ENCODE measurements around the gene SPEF2.

SPEF2 gene

GRCh38 chr5:35832762-35833161 lies 215.1 kb downstream of the SPEF2 start:
- WGBS = 100% methylated on average over 1 of the region's 2 CpGs
- H3K36me3 ChIP-seq (ENCODE audit: control insufficient read depth in 1 of 2, insufficient read depth in 2 of 2, low read depth in 1 of 2, low read length in 2 of 2) = no peaks in the 10 kb centered on the region
- H3K27me3 ChIP-seq (ENCODE audit: control insufficient read depth in 1 of 2, insufficient read depth in 1 of 2, low read length in 2 of 2) = no peaks in the 10 kb centered on the region
- H3K27ac ChIP-seq (ENCODE audit: low read length, poor library complexity, severe bottlenecking) = no peak overlapping the region
- no peak overlapping the region for H2AFZ ChIP-seq (ENCODE audit: low read depth, low read length)
- DNase-seq = peak; percentile 6
- H3K14ac ChIP-seq (ENCODE audit: low read length in 2 of 2) = no peak overlapping the region
- H2BK5ac ChIP-seq (ENCODE audit: low read depth, low read length, poor library complexity, severe bottlenecking) = no peak overlapping the region
- H3K9ac ChIP-seq (ENCODE audit: low read length) = no peak overlapping the region
- no peak overlapping the region for H3K18ac ChIP-seq (ENCODE audit: low read depth in 1 of 2, low read length in 2 of 2)
- no peak overlapping the region for H2BK15ac ChIP-seq (ENCODE audit: low read depth, poor library complexity, severe bottlenecking)
- no peaks in the 10 kb centered on the region for H3K4me1 ChIP-seq (ENCODE audit: control insufficient read depth, insufficient read depth, low read depth, low read length)
- no peak overlapping the region for H2AK5ac ChIP-seq (ENCODE audit: low read length, severe bottlenecking)
- no peak overlapping the region for H2BK120ac ChIP-seq (ENCODE audit: low read depth, low read length)
- H4K91ac ChIP-seq (ENCODE audit: low read length) = no peak overlapping the region
- H3K79me1 ChIP-seq (replicated peaks; ENCODE audit: low read length, poor library complexity, severe bottlenecking) = no peaks in the 10 kb centered on the region
- H2BK12ac ChIP-seq (ENCODE audit: low read length in 2 of 2) = no peak overlapping the region
- H3K23ac ChIP-seq (ENCODE audit: low read length in 2 of 2) = no peak overlapping the region
- H3K4ac ChIP-seq (ENCODE audit: low read depth in 1 of 2, low read length in 2 of 2) = no peak overlapping the region
- H3K9me3 ChIP-seq (ENCODE audit: control insufficient read depth, low read length) = no peaks in the 10 kb centered on the region
- no peak overlapping the region for H4K8ac ChIP-seq (ENCODE audit: low read length)
- no peak overlapping the region for H3K4me2 ChIP-seq (ENCODE audit: low read length, poor library complexity, severe bottlenecking)
- H3K4me3 ChIP-seq (ENCODE audit: insufficient read depth in 1 of 2, low read depth in 1 of 2, low read length in 2 of 2) = no peak overlapping the region

DNA sequence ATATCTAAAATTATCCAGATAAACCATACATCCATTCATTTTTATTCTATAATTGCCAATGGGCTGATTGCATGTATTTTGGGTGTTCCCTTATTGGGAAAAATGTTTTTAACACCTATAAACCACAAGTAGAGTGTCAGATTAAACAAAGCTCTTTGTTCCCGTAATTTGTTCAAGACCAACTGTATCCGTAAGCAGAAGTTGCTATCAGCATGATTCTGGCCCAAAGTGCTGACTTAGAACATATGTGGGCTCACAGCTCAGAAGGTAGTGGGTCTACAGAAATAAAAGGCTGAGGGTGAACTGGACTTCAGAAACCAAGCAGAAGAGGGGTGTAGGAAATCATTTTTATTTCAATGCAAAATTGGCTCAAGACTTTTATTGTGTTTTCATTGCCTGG lies 215.6 kb downstream of the SPEF2 start:
- Histone ChIP-seq H3K36me3 (ENCODE audit: control insufficient read depth in 1 of 2, insufficient read depth in 2 of 2, low read depth in 1 of 2, low read length in 2 of 2) (no peaks in the 10 kb centered on the region), H4K8ac (ENCODE audit: low read length) (no peak overlapping the region), H2BK5ac (ENCODE audit: low read depth, low read length, poor library complexity, severe bottlenecking) (no peak overlapping the region), H3K27me3 (ENCODE audit: control insufficient read depth in 1 of 2, insufficient read depth in 1 of 2, low read length in 2 of 2) (no peaks in the 10 kb centered on the region), H3K18ac (ENCODE audit: low read depth in 1 of 2, low read length in 2 of 2) (no peak overlapping the region), H3K14ac (ENCODE audit: low read length in 2 of 2) (no peak overlapping the region), H2BK15ac (ENCODE audit: low read depth, poor library complexity, severe bottlenecking) (no peak overlapping the region), H3K4me3 (ENCODE audit: insufficient read depth in 1 of 2, low read depth in 1 of 2, low read length in 2 of 2) (no peak overlapping the region), H3K4me1 (ENCODE audit: control insufficient read depth, insufficient read depth, low read depth, low read length) (no peaks in the 10 kb centered on the region), H3K79me1 (replicated peaks; ENCODE audit: low read length, poor library complexity, severe bottlenecking) (no peaks in the 10 kb centered on the region), H2BK12ac (ENCODE audit: low read length in 2 of 2) (no peak overlapping the region), H2BK120ac (ENCODE audit: low read depth, low read length) (no peak overlapping the region), H3K4ac (ENCODE audit: low read depth in 1 of 2, low read length in 2 of 2) (no peak overlapping the region), H3K9me3 (ENCODE audit: control insufficient read depth, low read length) (no peaks in the 10 kb centered on the region), H4K91ac (ENCODE audit: low read length) (no peak overlapping the region), H3K4me2 (ENCODE audit: low read length, poor library complexity, severe bottlenecking) (no peak overlapping the region), H2AK5ac (ENCODE audit: low read length, severe bottlenecking) (no peak overlapping the region), H3K23ac (ENCODE audit: low read length in 2 of 2) (no peak overlapping the region), H3K9ac (ENCODE audit: low read length) (no peak overlapping the region), H3K27ac (ENCODE audit: low read length, poor library complexity, severe bottlenecking) (no peak overlapping the region), H2AFZ (ENCODE audit: low read depth, low read length) (no peak overlapping the region)
- 96% methylated on average over 2 of the region's 2 CpGs for WGBS
- DNase-seq = no peak

DNA sequence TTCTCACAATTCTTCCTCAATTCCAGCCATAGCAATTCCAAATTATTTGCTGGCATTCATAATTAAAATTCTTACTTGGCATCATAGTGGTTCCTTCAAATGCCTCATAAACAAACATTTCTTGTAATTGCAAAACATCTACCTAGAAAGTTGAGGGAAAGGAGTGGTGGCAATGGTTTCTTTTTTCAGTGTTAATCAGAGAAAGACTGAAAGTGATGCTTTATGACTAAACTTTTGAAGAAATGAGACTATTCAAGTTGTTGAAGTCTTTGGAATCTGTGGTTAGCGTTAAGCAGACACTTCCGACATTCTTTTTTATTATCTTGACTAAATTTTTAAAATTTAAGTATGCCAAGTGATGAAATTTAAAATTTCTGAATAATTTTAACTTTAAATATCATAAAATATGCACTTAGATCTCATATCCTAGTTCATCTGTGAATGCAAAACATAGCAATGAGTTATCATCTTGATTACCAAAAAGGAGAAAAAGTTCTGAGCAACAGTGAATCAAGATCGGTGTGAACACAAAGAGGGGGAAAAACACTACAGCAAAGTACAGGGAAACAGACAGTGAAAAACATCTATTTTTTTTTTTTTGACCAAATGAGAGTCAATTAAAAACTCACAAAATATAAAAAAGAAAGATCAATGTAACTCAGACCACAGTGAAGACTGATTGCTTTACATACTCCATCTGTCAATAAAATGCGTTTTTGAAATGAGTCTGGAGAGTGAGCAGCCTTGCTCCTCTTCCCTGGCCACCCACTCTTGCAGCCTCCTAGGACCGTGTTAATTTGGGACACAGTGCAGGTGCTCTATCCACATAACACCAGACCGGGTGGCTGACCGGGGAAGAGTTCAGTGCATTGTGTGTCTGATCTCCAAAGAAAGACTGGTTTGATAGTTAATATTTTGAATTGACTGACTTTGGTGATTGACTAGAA lies 218.4 kb downstream of the SPEF2 start:
- no peak overlapping the region for H2BK15ac ChIP-seq (ENCODE audit: low read depth, poor library complexity, severe bottlenecking)

GRCh38 chr5:35838370-35839042 lies 220.8 kb downstream of the SPEF2 start:
- H3K4me2 ChIP-seq (ENCODE audit: low read length, poor library complexity, severe bottlenecking) = no peak overlapping the region
- H3K9me3 ChIP-seq (ENCODE audit: control insufficient read depth, low read length) = peaks cover 6% of the 10 kb centered on the region
- H3K4me1 ChIP-seq (ENCODE audit: control insufficient read depth, insufficient read depth, low read depth, low read length) = peaks cover 1% of the 10 kb centered on the region
- 98% methylated on average over 4 of the region's 5 CpGs for WGBS
- no peak overlapping the region for H3K4me3 ChIP-seq (ENCODE audit: insufficient read depth in 1 of 2, low read depth in 1 of 2, low read length in 2 of 2)
- H4K91ac ChIP-seq (ENCODE audit: low read length) = no peak overlapping the region
- no peak overlapping the region for H3K27ac ChIP-seq (ENCODE audit: low read length, poor library complexity, severe bottlenecking)
- H3K79me1 ChIP-seq (replicated peaks; ENCODE audit: low read length, poor library complexity, severe bottlenecking) = no peaks in the 10 kb centered on the region
- no peak overlapping the region for H2BK120ac ChIP-seq (ENCODE audit: low read depth, low read length)
- H3K14ac ChIP-seq (ENCODE audit: low read length in 2 of 2) = no peak overlapping the region
- no peak overlapping the region for H2BK12ac ChIP-seq (ENCODE audit: low read length in 2 of 2)
- no peak overlapping the region for H2AK5ac ChIP-seq (ENCODE audit: low read length, severe bottlenecking)
- no peak for DNase-seq
- no peak overlapping the region for H2BK5ac ChIP-seq (ENCODE audit: low read depth, low read length, poor library complexity, severe bottlenecking)
- H3K27me3 ChIP-seq (ENCODE audit: control insufficient read depth in 1 of 2, insufficient read depth in 1 of 2, low read length in 2 of 2) = no peaks in the 10 kb centered on the region
- no peak overlapping the region for H3K23ac ChIP-seq (ENCODE audit: low read length in 2 of 2)
- H2AFZ ChIP-seq (ENCODE audit: low read depth, low read length) = no peak overlapping the region
- no peak overlapping the region for H3K18ac ChIP-seq (ENCODE audit: low read depth in 1 of 2, low read length in 2 of 2)
- no peaks in the 10 kb centered on the region for H3K36me3 ChIP-seq (ENCODE audit: control insufficient read depth in 1 of 2, insufficient read depth in 2 of 2, low read depth in 1 of 2, low read length in 2 of 2)
- H3K4ac ChIP-seq (ENCODE audit: low read depth in 1 of 2, low read length in 2 of 2) = no peak overlapping the region
- no peak overlapping the region for H4K8ac ChIP-seq (ENCODE audit: low read length)
- no peak overlapping the region for H3K9ac ChIP-seq (ENCODE audit: low read length)
- H2BK15ac ChIP-seq (ENCODE audit: low read depth, poor library complexity, severe bottlenecking) = no peak overlapping the region

More for the DNA sequence above, 218.4 kb downstream of the SPEF2 start:
- Histone ChIP-seq H3K79me1 (replicated peaks; ENCODE audit: low read length, poor library complexity, severe bottlenecking) (no peaks in the 10 kb centered on the region), H2AK5ac (ENCODE audit: low read length, severe bottlenecking) (no peak overlapping the region), H3K4ac (ENCODE audit: low read depth in 1 of 2, low read length in 2 of 2) (no peak overlapping the region), H3K23ac (ENCODE audit: low read length in 2 of 2) (no peak overlapping the region), H3K9me3 (ENCODE audit: control insufficient read depth, low read length) (no peaks in the 10 kb centered on the region), H3K4me1 (ENCODE audit: control insufficient read depth, insufficient read depth, low read depth, low read length) (peaks cover 1% of the 10 kb centered on the region), H2AFZ (ENCODE audit: low read depth, low read length) (no peak overlapping the region), H2BK5ac (ENCODE audit: low read depth, low read length, poor library complexity, severe bottlenecking) (no peak overlapping the region), H2BK12ac (ENCODE audit: low read length in 2 of 2) (no peak overlapping the region), H3K18ac (ENCODE audit: low read depth in 1 of 2, low read length in 2 of 2) (no peak overlapping the region), H3K14ac (ENCODE audit: low read length in 2 of 2) (no peak overlapping the region), H4K91ac (ENCODE audit: low read length) (no peak overlapping the region), H4K8ac (ENCODE audit: low read length) (no peak overlapping the region), H3K36me3 (ENCODE audit: control insufficient read depth in 1 of 2, insufficient read depth in 2 of 2, low read depth in 1 of 2, low read length in 2 of 2) (no peaks in the 10 kb centered on the region), H3K27ac (ENCODE audit: low read length, poor library complexity, severe bottlenecking) (no peak overlapping the region), H3K4me3 (ENCODE audit: insufficient read depth in 1 of 2, low read depth in 1 of 2, low read length in 2 of 2) (no peak overlapping the region), H3K4me2 (ENCODE audit: low read length, poor library complexity, severe bottlenecking) (no peak overlapping the region), H2BK120ac (ENCODE audit: low read depth, low read length) (no peak overlapping the region), H3K27me3 (ENCODE audit: control insufficient read depth in 1 of 2, insufficient read depth in 1 of 2, low read length in 2 of 2) (no peaks in the 10 kb centered on the region), H3K9ac (ENCODE audit: low read length) (no peak overlapping the region)
- DNase-seq = no peak
- WGBS = 92% methylated on average over 5 of the region's 7 CpGs

All from mesenchymal stem cell (in vitro differentiated cells and primary cell).